G401.6 (cell line): ENCODE data around the gene SSNA1.

Experiments used
- FAIRE-seq: peaks from 2 replicates; lab custom pipeline; 2012; peaks lifted over from hg19 to GRCh38; lab: Jason Lieb, UNC

SSNA1 gene

GRCh38 chr9:137168573-137168903 lies 19.9 kb upstream of the SSNA1 start:
- no peak for FAIRE-seq

- no peak for FAIRE-seq
Observed at GRCh38 chr9:137168904-137169856, 19.3 kb upstream of the SSNA1 start.

DNA sequence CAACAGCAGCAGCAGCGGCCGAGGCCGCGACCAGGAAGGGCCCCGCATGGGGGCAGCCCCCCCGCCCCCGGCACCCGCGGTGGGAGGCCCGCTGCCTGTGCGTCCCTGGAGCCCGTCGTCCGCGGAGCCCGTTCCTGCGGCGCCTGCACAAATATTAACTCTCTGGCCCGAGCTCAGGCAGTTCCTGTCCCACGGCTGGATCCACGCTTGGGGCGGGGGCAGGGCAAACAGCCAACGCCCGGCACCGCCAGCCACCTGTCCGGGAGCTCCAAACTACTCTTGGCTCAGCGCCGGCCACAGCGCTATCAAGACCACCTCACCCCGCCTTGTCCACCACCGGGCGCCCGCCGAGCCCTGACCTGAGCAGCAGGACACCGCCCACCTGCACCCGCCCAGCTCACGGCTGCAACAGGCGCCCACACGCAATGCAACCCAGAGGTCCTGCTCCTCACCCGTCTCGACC lies 18.5 kb upstream of the SSNA1 start, which contains the start of gene LRRC26:
Gene LRRC26 (minus strand): TSS at position 156 of the 463 bp plus-strand sequence. CDS start 108 bp downstream, at position 48.
- no peak for FAIRE-seq

- no peak for FAIRE-seq
Observed at GRCh38 chr9:137170486-137171148, 17.9 kb upstream of the SSNA1 start.

DNA sequence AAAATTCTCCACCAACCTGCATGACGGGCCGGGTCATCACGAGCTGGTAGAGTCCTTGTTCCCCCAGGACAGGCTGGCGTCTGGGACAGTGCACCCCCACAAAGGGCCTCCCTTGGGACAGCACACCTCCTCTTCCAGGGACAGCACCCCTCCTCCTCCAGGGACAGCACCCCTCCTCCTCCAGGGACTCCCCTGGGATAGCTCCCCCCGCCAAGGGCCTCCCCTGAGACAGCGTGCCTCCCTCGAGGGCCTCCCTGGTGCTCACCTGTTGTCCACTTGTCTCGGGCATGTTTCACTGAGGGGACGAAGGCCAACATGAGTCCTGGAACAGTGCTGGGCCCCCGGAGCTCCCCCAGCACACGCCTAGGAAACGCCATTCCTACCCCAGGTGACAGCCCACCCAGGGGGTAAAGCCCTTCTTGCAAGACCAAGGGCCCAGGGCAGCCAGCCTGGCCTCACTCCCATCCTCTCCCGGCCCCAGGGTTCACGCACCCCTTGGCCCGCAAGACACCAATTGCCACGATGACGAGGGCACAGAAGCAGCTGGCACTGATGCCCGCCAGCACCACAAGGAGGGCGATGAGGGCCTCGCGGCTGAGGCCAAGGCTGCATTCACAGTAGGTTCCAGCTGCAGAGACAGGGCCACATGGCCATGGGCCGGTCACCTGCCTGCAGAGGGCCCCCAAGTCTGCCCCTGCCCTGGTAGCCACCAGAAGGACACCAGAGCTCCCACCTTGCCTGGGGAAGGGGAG lies 17.2 kb upstream of the SSNA1 start:
- no peak for FAIRE-seq

GRCh38 chr9:137172901-137173795 lies 15.3 kb upstream of the SSNA1 start:
- FAIRE-seq, result no peak

GRCh38 chr9:137173796-137174664 lies 14.4 kb upstream of the SSNA1 start:
- no peak for FAIRE-seq

GRCh38 chr9:137174722-137175293 lies 13.7 kb upstream of the SSNA1 start:
- no peak for FAIRE-seq

DNA sequence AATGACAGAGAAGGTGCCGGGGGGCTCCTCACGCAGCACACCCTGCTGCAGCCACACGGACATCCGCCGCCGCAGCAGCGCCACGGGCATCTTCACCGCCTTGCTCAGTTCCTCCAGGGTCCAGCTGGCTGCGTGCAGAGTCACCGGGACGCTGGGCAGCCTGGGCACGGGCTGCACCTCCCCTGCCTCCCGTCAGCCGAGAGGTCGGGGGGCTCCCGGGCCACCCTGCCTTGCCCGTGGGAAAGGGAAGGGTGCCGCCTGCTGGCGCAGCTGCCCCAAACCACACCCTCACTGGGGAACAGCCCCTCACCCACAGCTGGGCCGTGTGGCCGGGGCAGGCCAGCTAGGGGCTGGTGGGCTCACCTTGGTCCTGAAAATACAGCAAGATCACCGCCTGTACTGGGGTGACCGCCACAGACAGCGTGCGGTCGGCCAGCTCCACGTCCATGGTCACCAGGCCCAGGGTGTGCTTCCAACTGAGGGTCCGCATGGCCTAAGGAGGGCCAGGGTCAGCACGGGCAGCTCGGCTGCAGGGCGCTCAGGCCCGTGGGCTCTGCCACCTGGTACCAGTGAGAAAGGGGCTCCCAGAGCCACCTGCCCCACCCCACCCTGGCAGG lies 13.0 kb upstream of the SSNA1 start:
- FAIRE-seq, result no peak

DNA sequence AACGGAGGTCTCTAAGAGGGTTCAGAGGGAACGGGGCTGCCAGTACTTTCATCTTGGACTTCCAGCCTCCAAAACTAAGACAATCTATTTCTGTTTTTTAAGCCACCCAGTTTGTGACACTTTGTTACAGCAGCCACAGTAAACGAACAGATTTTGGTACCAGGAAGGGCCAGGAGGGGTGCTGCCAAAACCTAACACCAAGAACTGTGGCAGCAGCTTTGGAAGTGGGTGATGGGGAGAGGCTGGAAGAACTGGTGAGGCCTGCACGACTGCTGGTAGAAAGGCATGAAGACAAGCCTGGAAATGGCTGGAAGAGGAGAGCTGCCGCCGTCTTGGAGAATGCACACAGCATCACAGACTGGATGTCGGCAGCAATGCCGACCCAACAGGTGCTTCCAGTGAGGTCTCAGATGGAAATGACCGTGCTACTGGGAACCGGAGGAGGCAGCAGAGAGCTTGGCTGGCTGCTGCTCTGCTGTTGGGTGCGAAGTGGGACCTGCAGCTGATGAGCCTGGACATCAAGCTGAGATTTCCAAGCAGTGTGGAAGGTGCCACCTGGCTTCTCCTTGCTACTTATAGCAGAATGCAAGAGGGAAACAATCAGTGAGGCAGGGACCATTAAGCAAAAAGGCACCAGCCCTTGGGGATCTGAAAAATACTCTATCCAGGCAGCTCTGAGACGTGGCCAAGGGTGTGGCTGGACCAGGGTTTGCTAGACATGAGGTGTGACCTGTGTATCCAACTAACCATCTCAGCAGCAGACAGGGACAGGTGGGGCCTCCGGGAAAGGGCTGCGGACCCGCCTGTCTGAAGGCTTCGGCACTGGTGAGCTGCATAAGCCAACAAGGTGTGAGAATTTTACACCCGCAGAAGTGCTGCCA lies 11.9 kb upstream of the SSNA1 start:
- peak; percentile 94 for FAIRE-seq

DNA sequence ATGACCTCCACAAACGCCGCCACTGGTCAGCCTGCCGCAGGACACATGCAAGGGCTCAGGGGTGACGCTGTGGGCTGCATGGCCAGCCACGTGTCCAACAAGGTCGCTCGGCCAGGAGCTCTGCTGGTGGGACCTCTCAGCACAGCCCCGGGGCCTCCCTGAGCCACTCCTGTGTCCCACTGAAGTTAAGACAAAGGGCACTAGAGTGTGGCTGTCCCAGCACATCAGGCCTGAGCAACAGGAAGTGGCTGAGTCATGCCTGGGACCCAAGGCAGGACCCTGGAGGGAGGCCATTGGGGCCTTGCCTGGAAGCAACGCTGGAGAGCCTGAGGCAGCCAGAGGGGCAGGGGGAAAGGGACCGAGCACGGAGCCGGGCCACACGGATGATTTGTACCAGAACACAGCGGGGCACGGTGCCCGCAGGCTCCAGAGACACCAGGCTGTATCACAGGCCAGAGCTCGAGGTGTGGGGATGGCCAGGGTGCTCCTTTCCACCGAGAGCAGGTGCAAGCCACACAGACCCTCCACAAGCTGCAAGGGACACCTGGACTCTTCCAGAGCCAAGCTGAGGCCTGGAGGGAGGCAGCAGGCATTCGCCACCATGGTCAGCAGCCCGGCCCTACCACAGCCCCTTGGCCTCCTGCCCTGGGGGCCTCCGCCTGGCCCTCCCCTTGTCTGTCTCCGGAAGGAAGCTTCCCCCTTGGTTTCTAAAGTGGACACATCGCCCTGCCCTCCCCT lies 10.1 kb upstream of the SSNA1 start:
- no peak for FAIRE-seq

GRCh38 chr9:137178939-137179630 lies 9.4 kb upstream of the SSNA1 start:
- FAIRE-seq, result no peak

DNA sequence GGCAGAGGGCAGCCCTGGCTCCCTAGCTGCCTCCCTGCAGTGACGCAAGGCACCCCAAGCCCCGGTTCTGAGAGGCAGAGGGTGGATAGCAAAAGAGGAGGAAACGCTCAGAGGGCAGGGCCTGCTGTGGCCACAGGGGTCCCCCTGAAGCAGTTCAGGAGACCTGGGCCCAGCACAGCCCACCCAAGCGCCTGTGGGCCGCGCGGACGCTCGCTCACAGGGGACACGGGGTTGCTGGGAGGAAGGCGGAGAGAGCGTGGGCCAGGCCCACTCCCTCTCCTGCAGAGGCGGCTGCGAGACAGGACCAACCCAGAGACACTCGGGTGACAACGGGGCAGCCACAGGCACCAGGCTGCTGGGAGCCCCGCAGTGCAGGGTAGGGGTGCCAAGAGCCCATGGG lies 8.7 kb upstream of the SSNA1 start:
- FAIRE-seq, result no peak

GRCh38 chr9:137180491-137180890 lies 8.0 kb upstream of the SSNA1 start:
- no peak for FAIRE-seq

- FAIRE-seq, result no peak
Observed at GRCh38 chr9:137181680-137182079, 6.8 kb upstream of the SSNA1 start.

DNA sequence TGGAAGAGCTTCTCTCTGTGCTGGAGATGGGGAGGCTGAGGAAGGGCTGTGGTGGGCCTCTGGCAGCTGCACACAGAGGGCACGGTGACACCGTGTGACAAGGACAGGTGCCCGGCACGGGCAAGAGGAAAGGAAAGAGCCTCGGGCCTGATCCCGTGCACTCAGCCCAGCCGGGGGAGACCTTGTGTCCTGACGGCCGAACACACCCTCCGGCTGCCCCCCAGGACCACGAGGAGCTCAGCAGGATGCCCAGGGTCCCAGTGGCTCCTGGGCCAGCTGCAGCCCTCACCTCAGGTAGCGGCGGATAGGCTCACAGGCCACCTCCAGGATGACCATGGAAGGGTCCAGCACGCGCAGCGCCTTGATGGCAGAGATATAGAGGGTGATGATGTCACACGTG lies 5.6 kb upstream of the SSNA1 start:
- FAIRE-seq, result no peak

GRCh38 chr9:137183980-137184595 lies 4.4 kb upstream of the SSNA1 start:
- FAIRE-seq, result no peak
